Measurements from ENCODE around the gene PAM. TPM values are rescaled to one million over a fixed set of nuclear protein-coding genes. Genes with fewer than 3 reads are reported as not detected.

The PAM gene
- total and polyA plus RNA-seq, 2 of the 8 experiments (the other 6 are each of a cell fraction or from before 2014, with no cell fraction given) = 30.4 to 67.8 TPM

DNA sequence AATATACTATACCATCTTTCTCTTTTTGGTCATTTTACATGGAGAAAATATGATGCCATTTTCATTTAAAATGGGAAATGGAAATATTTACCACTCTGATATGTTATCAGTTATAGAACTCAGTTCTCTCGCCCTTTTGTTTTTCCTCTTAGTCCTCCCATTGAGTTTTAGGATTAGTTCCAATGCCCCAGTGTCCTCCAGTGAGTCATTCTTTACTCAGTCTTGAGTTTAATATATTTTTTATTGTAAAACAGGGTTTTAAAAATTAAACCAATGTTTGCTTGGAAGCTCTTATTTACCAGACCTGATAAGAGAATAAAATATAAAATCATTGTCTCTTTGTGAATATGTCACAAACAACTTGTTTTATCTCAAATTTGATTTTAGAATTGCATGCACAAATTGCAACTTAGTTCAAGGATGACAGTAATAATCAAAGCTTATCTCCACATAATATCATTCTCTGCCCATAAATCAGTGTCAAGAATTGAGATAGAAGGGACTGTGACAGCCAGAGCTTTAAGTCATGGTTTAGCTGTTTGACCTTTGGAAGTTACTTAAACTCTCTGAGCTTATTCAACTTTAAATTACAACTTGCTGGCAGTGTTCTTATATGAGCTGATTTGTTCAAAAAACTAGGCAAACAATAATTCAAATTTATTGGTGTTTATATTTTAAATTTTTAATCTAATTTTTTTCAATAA lies 166.4 kb downstream of the PAM start (continued):
- TF ChIP-seq BACH1 (IDR thresholded peaks at IDR 0.05; ENCODE audit: low read length) (no peak), SUZ12 (IDR thresholded peaks at IDR 0.05; ENCODE audit: low read length) (no peak), GABPA (IDR thresholded peaks at IDR 0.05; ENCODE audit: borderline replicate concordance, insufficient read depth, low read length) (no peak)

All from H1 (cell line).